K562 (cell line): ENCODE data around the gene ACKR2. TPM values are rescaled to one million over a fixed set of nuclear protein-coding genes. Genes with fewer than 3 reads are reported as not detected.

Experiments used
- ATAC-seq: fragments of 200-7000 bp; cut with Tn5 transposase; 3 replicates; pipeline ENCODE4 v1.9.1; 2020; ENCODE audit warnings: moderate library complexity
- BruUV-seq: library from RNA; stranded (reverse); fragments of 400-500 nt; replicated peaks from 2 replicates; lab custom pipeline; 2021; lab: Mats Ljungman, UMichigan
- CTCF ChIA-PET: fragments of 300-600 bp; formaldehyde crosslinking; extraction: SDS; loops from one replicate; lab custom pipeline; 2021; ENCODE audit warnings: low intra/inter-chr PET ratio; lab: Yijun Ruan, JAX
- POLR2A ChIA-PET: fragments of 300-600, 350-650 bp; sonication (Branson Sonifier 250); formaldehyde crosslinking; extraction: SDS; loops from one replicate; lab custom pipeline; 2021; ENCODE audit warnings: antibody characterized with exemption, inconsistent platforms; lab: Yijun Ruan, JAX
- DNase-seq, 4 experiments: peaks; one replicate each; pipeline versions ENCODE4 v3.0.0 to v3.0.0-alpha.2; 2011 to 2018; ENCODE audit warnings: low spot score in 3 of 4, mixed read lengths in 3 of 4; ENCODE audit errors: extremely low read depth in 1 of 4
- FAIRE-seq: peaks from 2 replicates; lab custom pipeline; 2011; peaks lifted over from hg19 to GRCh38; lab: Jason Lieb, UNC
- H2AFZ ChIP-seq: 2 replicates; pipeline ENCODE4 v1.6.0; 2011; ENCODE audit warnings: low read depth, low read length, control low read depth, inconsistent platforms
- H3K27ac ChIP-seq: fragments of 200-600 bp; 3 replicates; pipeline ENCODE4 v1.8.0; 2011; ENCODE audit warnings: low read depth, mild to moderate bottlenecking, control low read depth, inconsistent platforms, low read length, moderate library complexity, mixed read lengths; ENCODE audit errors: extremely low read depth
- H3K27me3 ChIP-seq, 2 experiments: fragments of 300-600 bp in 1 of 2; 2 replicates in 1 of 2; 3 replicates in 1 of 2; pipeline versions ENCODE4 v1.6.0 to v1.8.0; 2011; ENCODE audit warnings: inconsistent platforms in 2 of 2, low read length in 2 of 2, mild to moderate bottlenecking in 1 of 2, mixed read lengths in 1 of 2, moderate library complexity in 1 of 2; ENCODE audit not compliant: control insufficient read depth in 2 of 2, insufficient read depth in 2 of 2
- H3K36me3 ChIP-seq: fragments of 300-600 bp; 3 replicates; pipeline ENCODE4 v1.8.0; 2011; ENCODE audit warnings: mild to moderate bottlenecking, low read length, inconsistent platforms; ENCODE audit not compliant: control insufficient read depth, insufficient read depth
- H3K4me1 ChIP-seq, 2 experiments: fragments of 200-600 bp in 1 of 2; replicated peaks in 1 of 2; 2 replicates in 1 of 2; 3 replicates in 1 of 2; pipeline versions ENCODE4 v1.5.1 to v1.8.0; 2011; ENCODE audit warnings: inconsistent platforms in 2 of 2, low read length in 2 of 2, mild to moderate bottlenecking in 1 of 2, mixed read lengths in 1 of 2, moderate library complexity in 1 of 2; ENCODE audit not compliant: control insufficient read depth in 2 of 2, insufficient read depth in 2 of 2
- H3K4me2 ChIP-seq: 2 replicates; pipeline ENCODE4 v1.6.1; 2011; ENCODE audit warnings: low read length, control low read depth, inconsistent platforms, mixed read lengths; ENCODE audit not compliant: insufficient read depth
- H3K4me3 ChIP-seq: fragments of 200-600 bp; sonication (generic), shearing (Covaris generic); 2 replicates; pipeline ENCODE4 v1.5.1; 2016; ENCODE audit warnings: control low read depth, inconsistent platforms
- H3K79me2 ChIP-seq: fragments of 200-600 bp; 3 replicates; pipeline ENCODE4 v1.8.0; 2011; ENCODE audit warnings: low read length, inconsistent platforms; ENCODE audit not compliant: control insufficient read depth, insufficient read depth
- H3K9ac ChIP-seq, 2 experiments: 2 replicates each; pipeline versions ENCODE4 v1.6.0 to v1.6.1; 2011; ENCODE audit warnings: low read depth in 2 of 2, low read length in 2 of 2, control low read depth in 1 of 2, inconsistent platforms in 1 of 2, mild to moderate bottlenecking in 1 of 2, mixed read lengths in 1 of 2; ENCODE audit not compliant: insufficient read depth in 1 of 2
- H3K9me1 ChIP-seq: one replicate; pipeline ENCODE4 v1.6.0; 2011; ENCODE audit warnings: inconsistent platforms, mild to moderate bottlenecking, low read length, moderate library complexity; ENCODE audit not compliant: control insufficient read depth, insufficient read depth
- H3K9me3 ChIP-seq: replicated peaks from 2 replicates; pipeline ENCODE4 v1.5.1; 2011; ENCODE audit warnings: low read depth, low read length, inconsistent platforms; ENCODE audit not compliant: control insufficient read depth, insufficient read depth
- H4K20me1 ChIP-seq: replicated peaks from 2 replicates; pipeline ENCODE4 v1.6.1; 2011; ENCODE audit warnings: low read length, inconsistent platforms, mixed read lengths; ENCODE audit not compliant: control insufficient read depth, insufficient read depth
- BCL6 ChIP-seq: fragments of 250-450 bp; sonication (Bioruptor Pico); IDR thresholded peaks from 2 replicates; pipeline ENCODE4 v1.4.0; 2020
- BMI1 ChIP-seq: fragments of 150-350 bp; IDR thresholded peaks from 2 replicates; pipeline ENCODE4 v1.6.1; 2014; ENCODE audit warnings: low read length
- CBX5 ChIP-seq: IDR thresholded peaks from 2 replicates; pipeline ENCODE4 v1.6.1; 2014; ENCODE audit warnings: low read depth, borderline replicate concordance
- DLX4 ChIP-seq: fragments of 250-450 bp; sonication (Bioruptor Pico); IDR thresholded peaks from 2 replicates; pipeline ENCODE4 v1.6.1; 2021; ENCODE audit warnings: mild to moderate bottlenecking
- EWSR1 ChIP-seq: fragments of 450-650 bp; IDR thresholded peaks from 2 replicates; pipeline ENCODE4 v1.6.1; 2018; ENCODE audit warnings: borderline replicate concordance, mild to moderate bottlenecking, low read depth, moderate library complexity; ENCODE audit not compliant: partially characterized antibody
- NR1H2 ChIP-seq: sonication (generic); formaldehyde crosslinking; IDR thresholded peaks from 2 replicates; pipeline ENCODE4 v1.4.0; 2020; ENCODE audit warnings: mild to moderate bottlenecking, missing genetic modification reagents
- PCBP2 ChIP-seq: fragments of 200-400 bp; formaldehyde crosslinking; IDR thresholded peaks from 2 replicates; pipeline ENCODE4 v1.6.1; 2018; ENCODE audit warnings: low read length, low read depth, mild to moderate bottlenecking, moderate library complexity; ENCODE audit not compliant: poor library complexity, severe bottlenecking
- POU5F1 ChIP-seq: fragments of 150-350 bp; IDR thresholded peaks from 2 replicates; pipeline ENCODE4 v1.6.1; 2014; ENCODE audit warnings: borderline replicate concordance, low read length, low read depth, mild to moderate bottlenecking; ENCODE audit not compliant: partially characterized antibody
- TAF1 ChIP-seq: IDR thresholded peaks from 2 replicates; pipeline ENCODE4 v1.6.1; 2011; ENCODE audit warnings: mild to moderate bottlenecking, low read length, moderate library complexity; ENCODE audit not compliant: insufficient read depth, control insufficient read depth, severe bottlenecking; ENCODE audit errors: extremely low read depth
- TAF9B ChIP-seq: fragments of 450-650 bp; IDR thresholded peaks from 2 replicates; pipeline ENCODE4 v1.6.1; 2018; ENCODE audit warnings: mild to moderate bottlenecking; ENCODE audit not compliant: partially characterized antibody
- TEAD2 ChIP-seq: fragments of 450-650 bp; IDR thresholded peaks from 2 replicates; pipeline ENCODE4 v1.6.1; 2016; ENCODE audit warnings: missing genetic modification characterization, control low read depth, missing compliant biosample characterization
- ZBTB2 ChIP-seq: fragments of 450-650 bp; IDR thresholded peaks from 2 replicates; pipeline ENCODE4 v1.6.1; 2016; ENCODE audit warnings: antibody characterized with exemption
- ZNF232 ChIP-seq: sonication (generic); formaldehyde crosslinking; IDR thresholded peaks from 2 replicates; pipeline ENCODE4 v1.8.0; 2022; ENCODE audit warnings: mild to moderate bottlenecking, missing genetic modification reagents
- ZNF277 ChIP-seq: fragments of 250-450 bp; sonication (Bioruptor Pico); IDR thresholded peaks from 2 replicates; pipeline ENCODE4 v1.8.0; 2022; ENCODE audit warnings: inconsistent platforms, mild to moderate bottlenecking, moderate library complexity, borderline replicate concordance
- ZNF764 ChIP-seq: fragments of 250-450 bp; sonication (Bioruptor Pico); IDR thresholded peaks from 2 replicates; pipeline ENCODE4 v1.4.0; 2020; ENCODE audit warnings: low read depth, mild to moderate bottlenecking, moderate library complexity
- WGBS: fragments of 100-300 bp; shearing (Covaris generic); methylation state at CpG from one replicate; pipeline ENCODE4 v1.1.6; 2016; ENCODE audit warnings: low coverage, mixed read lengths; ENCODE audit not compliant: insufficient coverage; ENCODE audit errors: missing lambda C conversion rate; 5-methylcytosine and 5-hydroxymethylcytosine counted together
- in situ Hi-C: fragments of 300-500 bp; cut with MboI; formaldehyde crosslinking; loops from 4 replicates; pipeline ENCODE4 v1.15.0; 2018; ENCODE audit warnings: inconsistent platforms, mixed read lengths
- intact Hi-C: fragments of 100-400 bp; cut with micrococcal nuclease; formaldehyde crosslinking; loops from 2 replicates; pipeline ENCODE4 v1.14.2; 2022
- polyA plus RNA-seq, 8 experiments: library from polyadenylated mRNA; depleted of rRNA in 4 of 8; stranded (reverse) in 5 of 8; unstranded in 3 of 8; fragments of >200 nt; fragmentation: Nextera tagmentation in 2 of 8; fragmentation: Illumina TruSeq in 1 of 8; extraction: Ambion mirVana in 2 of 8; extraction: Trizol in 1 of 8; gene quantifications; 2 replicates each; pipeline versions ENCODE4 v1.2.1 to v1.2.3, GENCODE V29; 2011 to 2014; ENCODE audit warnings: inconsistent platforms in 1 of 8, missing spikeins in 1 of 8
- total RNA-seq, 7 experiments: library from RNA; depleted of rRNA in 6 of 7; stranded (reverse); fragments of >200 nt in 6 of 7; fragmentation: Illumina TruSeq in 2 of 7; extraction: Trizol in 2 of 7; gene quantifications; 2 replicates each; pipeline versions ENCODE4 v1.2.1 to v1.2.3, GENCODE V29; 2011 to 2021; ENCODE audit warnings: low replicate concordance in 1 of 7
- TF ChIP-seq, protein P1 (sequence below): fragments of 450-650 bp; formaldehyde crosslinking; IDR thresholded peaks from 2 replicates; pipeline ENCODE4 v1.4.0; 2020; ENCODE audit warnings: mild to moderate bottlenecking, moderate library complexity

ACKR2 gene
- total and polyA plus RNA-seq, 9 of the 15 experiments (the other 6 are each of a cell fraction or from before 2014, with no cell fraction given), result 0.03 to 0.69 (median 0.25) TPM; not detected in 1

- Histone ChIP-seq H3K4me2 (no peak overlapping the region), H3K79me2 (no peaks in the 10 kb centered on the region), H3K36me3 (no peaks in the 10 kb centered on the region), H3K27ac (no peak overlapping the region), H3K4me3 (no peak overlapping the region), H3K27me3 (peaks cover 2 to 32% of the 10 kb centered on the region in 2 experiments; a peak in 2 of 5 replicates), H2AFZ (peak overlapping the region; percentile 35; the same call in 1 of the 2 replicates), H3K9me1 (no peaks in the 10 kb centered on the region), H3K9ac (no peak overlapping the region), H3K4me1 (peaks cover 11 to 33% of the 10 kb centered on the region in 2 experiments), H4K20me1 (no peaks in the 10 kb centered on the region), H3K9me3 (no peaks in the 10 kb centered on the region)
- no peak for ATAC-seq
- TF ChIP-seq TAF1 (no peak), ZBTB2 (no peak), EWSR1 (no peak), NR1H2 (CRISPR knock-in tag) (no peak), CBX5 (no peak), ZNF232 (no peak), DLX4 (CRISPR knock-in tag) (no peak), BCL6 (CRISPR knock-in tag) (no peak), TAF9B (no peak), PCBP2 (no peak), ZNF764 (CRISPR knock-in tag) (no peak), ZNF277 (no peak), POU5F1 (no peak), BMI1 (no peak), TEAD2 (tag) (no peak)
- TF ChIP-seq, protein P1, sequence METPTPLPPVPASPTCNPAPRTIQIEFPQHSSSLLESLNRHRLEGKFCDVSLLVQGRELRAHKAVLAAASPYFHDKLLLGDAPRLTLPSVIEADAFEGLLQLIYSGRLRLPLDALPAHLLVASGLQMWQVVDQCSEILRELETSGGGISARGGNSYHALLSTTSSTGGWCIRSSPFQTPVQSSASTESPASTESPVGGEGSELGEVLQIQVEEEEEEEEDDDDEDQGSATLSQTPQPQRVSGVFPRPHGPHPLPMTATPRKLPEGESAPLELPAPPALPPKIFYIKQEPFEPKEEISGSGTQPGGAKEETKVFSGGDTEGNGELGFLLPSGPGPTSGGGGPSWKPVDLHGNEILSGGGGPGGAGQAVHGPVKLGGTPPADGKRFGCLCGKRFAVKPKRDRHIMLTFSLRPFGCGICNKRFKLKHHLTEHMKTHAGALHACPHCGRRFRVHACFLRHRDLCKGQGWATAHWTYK, result no peak
- intact Hi-C loops, result no loop called here
- BruUV-seq, result no TSS peak
- no peak for FAIRE-seq
- DNase-seq, result no peak
- in situ Hi-C loops, result no loop called here
- 12% methylated on average over 7 of the region's 7 CpGs for WGBS
- CTCF ChIA-PET, result no interaction called here
- POLR2A ChIA-PET, result interaction anchor here (1.4 kb wide), 1 partner anchor 26 kb away, joined by 3 read pairs; the partner anchor contains the start of gene CYP8B1
Measured at GRCh38 chr3:42849017-42849416, 39.8 kb downstream of the ACKR2 start.
